Mesenteric fat pad (tissue), 1 donor: ENCODE results near the gene DNAJC1. TPM values are rescaled to one million over a fixed set of nuclear protein-coding genes. Genes with fewer than 3 reads are reported as not detected.

ENCODE experiments used
- DNase-seq: peaks from one replicate; pipeline ENCODE4 v3.0.0-alpha.2; 2020; ENCODE audit warnings: low spot score
- total RNA-seq: library from RNA; stranded (reverse); fragmentation: NEBNext Ultra II Directional; extraction: Animal tissue kit (Norgen Biotek cat#: 25700); gene quantifications from one replicate; pipeline ENCODE4 v1.2.1, GENCODE V29; 2021
- donor health status: DM: yes; HTN: yes; CAD: no.

DNAJC1 gene
- total RNA-seq, 1 donor from 2014 or later: 28.2 TPM

DNA sequence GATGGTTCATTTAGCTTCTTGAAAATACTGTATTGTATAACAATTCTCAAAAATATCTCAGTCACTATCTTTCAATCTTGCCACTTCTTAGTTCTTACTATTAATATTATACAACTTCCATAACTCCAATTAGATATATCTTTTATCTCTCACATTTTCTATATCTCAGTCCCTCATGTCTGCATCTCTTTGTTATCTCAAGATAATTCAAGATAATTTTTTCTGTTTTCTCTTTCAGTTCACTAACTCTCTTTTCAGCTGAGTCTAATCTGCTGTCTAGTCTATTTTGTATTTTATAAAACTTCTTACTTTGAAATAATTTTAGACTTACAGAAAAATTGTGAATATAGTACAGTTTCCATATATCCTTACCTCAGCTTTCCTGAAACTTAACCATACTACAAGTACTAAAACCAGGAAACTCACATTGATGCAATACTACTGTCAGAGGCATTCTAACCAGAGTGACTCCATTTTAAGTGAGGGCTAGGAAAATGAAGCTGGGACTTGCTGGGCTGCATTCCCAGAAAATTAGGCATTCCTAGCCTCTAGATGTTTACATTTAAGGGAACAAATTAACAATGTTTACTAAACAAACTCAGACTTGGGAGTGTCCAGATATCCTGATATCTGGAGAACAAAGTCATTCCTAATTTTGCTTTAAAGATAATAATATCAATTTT lies 38.4 kb downstream of the DNAJC1 start:
- DNase-seq: no peak

DNA sequence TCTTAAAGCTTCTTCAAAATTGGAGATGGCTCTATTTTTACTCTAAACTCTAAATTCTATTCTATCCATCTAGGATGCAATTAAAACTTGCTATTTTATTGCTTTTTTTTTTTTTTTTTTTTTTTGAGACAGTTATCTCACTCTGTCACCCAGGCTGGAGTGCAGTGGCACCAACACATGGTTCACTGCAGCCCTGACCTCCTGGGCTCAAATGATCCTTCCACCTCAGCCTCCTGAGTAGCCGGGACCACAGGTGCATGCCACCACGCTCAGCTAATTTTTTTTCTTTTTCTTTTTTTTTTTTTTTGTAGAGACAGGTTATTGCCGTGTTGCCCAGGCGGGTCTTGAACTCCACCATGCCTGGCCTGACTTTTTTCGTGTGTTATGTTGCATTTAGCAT lies 41.2 kb downstream of the DNAJC1 start:
- no peak for DNase-seq

DNA sequence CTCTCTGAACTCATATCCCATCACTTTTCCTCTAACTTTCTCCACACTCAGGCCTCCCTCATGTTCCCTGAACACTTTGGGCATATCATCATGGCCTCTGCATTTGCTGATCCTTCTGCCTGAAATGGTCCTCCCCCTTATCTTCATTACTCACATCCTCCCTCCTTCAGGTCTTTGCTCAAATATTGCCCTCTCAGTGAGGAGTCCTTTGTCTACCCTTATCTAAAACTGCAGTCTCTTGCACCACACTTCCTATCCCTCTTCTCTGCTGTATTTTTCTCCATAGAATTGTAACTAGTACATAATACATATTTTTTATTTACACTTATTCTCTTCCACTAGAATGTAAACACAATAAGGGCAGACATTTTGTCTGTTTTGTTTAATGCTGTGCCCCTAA lies 41.7 kb downstream of the DNAJC1 start:
- no peak for DNase-seq

DNA sequence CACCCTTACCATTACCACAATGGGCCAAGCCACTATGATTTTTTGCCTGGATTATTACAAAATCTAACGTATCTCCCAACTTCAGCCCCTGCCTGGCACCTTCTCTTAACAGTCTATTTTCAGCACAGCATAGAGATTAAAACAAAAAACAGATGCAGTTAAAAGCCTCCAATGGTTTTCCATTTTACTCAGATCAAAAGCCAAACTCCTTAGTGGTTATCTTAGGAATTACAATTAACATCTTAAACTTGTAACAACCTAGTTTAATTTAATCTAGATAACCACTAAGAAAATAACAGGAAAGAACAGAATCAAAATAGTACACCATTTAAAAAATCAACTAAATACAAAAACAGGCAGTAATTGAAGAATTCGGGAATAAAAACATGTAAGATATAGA lies 43.5 kb downstream of the DNAJC1 start:
- no peak for DNase-seq

DNA sequence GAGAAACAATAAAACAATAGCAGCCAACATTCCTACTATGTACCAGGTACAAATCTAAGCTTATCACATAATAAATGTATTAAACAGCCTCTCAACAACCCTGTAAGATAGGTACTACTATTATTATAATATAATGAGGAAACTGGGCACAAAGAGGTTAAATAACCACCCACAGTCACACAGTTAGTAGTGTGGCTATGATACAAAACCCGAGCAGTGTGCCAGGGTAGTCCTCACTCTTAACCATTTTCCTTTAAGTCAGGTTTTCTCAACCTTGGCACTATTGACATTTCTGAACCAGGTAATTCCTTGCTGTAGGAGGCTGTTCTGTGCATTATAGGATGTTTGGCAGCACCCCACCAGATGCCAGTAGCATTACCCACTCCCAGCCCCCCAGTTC lies 48.8 kb downstream of the DNAJC1 start:
- no peak for DNase-seq

DNA sequence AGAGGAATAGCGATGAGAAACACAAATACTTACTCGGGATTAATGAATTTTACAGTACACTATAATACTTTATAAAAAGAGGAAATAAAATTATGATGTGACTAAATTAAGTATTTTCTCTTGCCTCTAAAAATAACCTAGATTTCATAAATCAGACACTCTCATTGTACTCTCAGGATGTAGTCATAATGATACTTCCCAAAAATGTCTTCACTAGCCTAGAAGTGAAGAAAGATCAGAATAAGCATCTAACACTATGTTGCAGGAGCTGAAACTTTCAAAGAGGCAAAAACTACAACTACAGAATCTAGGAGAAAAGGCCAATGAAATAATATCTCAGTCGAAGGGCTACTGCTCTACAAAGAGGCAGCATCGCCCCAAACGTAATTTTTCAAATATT lies 49.4 kb downstream of the DNAJC1 start:
- DNase-seq: no peak

DNA sequence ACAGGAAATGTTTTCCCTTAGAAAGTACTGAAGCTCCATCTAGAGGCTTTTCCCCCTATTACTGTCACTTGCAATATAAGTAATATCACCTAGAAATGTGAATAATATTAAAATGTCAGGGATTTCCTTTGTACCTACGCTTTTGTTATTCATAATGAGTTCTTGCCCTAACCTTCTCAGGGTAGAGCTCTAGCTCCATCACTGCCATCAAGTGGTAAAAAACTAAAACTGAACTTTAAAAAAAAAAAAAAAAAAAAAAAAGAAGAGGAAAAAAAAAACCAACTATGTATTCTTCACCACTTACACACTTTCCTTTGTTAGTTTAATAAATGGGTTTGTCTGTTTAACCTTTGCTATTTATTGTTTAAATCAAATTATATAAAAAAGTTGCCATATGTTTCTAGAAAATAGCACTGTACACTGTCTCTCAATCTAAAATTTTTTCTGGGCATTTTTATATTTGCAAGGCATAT lies 49.9 kb downstream of the DNAJC1 start:
- DNase-seq: no peak

DNA sequence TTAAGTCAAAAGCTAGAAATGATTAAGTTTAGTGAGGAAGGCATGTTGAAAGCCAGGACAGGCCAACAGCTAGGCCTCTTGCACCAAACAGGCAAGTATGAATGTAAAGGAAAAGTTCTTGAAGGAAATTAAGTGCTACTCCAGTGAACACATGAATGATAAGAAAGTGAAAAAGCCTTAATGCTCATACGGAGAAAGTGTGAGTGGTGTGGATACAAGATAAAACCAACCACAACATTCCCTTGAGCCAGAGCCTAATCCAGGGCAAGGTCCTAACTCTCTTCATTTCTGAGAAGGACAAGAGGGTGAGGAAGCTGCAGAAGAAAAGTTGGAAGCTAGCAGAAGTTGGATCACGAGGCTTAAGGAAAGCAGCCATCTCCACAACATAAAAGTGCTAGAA lies 53.0 kb downstream of the DNAJC1 start:
- no peak for DNase-seq

DNA sequence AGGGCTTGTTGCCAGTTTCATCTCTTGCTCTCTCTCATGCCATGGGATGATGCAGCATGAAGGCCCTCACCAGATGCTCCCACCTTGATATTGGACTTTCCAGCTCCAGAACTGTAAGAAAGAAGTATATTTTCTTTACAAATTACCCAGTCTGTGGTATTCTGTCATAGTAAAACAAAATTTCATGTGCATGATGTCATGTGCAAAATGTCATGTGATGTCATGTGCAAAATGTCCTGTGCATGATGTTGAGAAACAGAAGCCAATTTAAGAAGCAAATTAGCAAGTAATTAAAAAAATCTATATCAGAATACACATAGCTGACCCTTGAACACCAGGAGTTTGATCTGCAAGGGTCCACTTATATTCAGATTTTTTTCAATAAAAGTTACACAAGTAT lies 56.6 kb downstream of the DNAJC1 start:
- no peak for DNase-seq

DNA sequence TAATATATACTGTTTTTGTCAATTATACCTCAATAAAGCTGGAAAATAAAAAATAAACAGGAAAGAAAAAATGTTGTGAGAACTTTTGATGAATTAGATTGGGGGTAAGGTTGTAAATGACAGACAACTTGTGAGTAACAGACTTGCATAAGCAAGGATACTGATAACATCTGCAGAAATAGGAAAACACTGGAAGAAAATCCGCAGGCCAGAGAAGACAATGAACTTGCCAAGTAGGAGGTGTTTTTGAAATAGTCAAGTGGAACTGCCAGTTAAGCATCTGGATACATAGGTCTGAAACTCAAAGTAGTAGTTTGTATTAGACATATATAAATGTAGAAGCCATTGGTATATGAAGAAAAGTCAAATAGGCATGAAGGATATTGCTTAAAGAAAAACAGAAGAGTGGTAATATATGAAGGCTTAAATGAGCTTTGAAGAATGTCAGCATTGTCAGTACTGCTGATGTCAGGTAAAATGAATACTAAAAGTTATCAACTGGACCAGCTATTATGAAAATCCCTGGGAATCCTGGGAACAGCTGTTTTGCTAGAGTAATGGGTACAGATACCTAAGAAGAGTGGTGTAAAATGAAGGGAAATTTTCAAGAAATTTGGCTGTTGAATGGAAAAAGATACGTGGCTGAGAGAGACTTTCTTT lies 58.7 kb downstream of the DNAJC1 start:
- no peak for DNase-seq

DNA sequence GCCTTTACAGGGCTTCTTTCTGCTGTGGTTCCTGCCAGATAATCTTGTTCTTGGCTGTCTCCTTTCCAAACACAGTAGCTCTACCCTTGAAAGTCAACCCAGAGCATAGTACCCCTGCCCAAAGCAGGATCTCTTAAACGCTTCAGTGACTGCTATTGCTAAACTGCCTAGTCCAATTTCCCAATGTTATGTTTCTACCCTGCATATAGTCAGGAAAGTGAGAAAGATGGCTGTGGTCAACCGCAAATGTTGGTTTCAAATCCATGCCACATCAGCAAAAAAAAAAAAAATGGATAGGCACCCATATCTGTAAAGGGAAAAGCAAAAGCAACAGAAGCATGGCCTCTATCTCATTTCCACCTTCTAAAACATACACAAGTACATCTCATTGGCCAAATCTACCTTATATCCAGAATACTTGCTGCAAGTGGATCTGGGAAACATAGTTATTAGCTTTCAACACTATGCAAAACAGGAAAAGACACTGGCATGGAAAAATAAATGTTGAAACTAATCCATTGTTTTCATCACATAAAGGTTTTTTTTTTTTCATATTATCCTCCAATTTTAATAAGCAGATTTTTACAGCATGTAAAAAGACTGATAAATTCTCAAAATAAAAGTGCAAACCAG lies 59.8 kb downstream of the DNAJC1 start:
- no peak for DNase-seq

DNA sequence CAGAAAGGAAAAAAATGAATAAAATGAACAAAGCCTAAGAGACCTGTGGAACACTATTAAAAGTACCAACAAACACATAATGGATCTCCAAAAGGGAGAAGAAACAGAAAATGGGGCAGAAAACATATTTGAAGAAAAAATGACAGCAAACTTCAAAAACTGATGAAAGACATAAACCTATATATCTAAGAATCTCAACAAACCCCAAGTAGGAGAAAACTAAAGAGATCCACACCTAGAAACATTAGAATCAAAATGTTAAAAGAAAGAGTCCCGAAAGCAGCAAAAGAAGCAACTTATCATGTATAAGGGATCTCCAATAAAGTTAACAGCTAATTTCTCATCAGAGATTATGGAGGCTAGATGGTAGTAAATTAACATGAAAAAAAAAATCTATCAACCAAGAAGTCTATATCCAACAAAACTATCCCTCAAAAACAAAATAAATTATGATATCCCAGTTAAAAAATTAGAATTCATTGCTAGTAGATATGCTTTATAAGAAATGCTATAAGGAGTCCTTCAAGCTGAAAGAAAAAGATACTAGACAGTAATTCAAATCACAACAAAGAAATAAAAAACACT lies 68.0 kb downstream of the DNAJC1 start:
- no peak for DNase-seq

DNA sequence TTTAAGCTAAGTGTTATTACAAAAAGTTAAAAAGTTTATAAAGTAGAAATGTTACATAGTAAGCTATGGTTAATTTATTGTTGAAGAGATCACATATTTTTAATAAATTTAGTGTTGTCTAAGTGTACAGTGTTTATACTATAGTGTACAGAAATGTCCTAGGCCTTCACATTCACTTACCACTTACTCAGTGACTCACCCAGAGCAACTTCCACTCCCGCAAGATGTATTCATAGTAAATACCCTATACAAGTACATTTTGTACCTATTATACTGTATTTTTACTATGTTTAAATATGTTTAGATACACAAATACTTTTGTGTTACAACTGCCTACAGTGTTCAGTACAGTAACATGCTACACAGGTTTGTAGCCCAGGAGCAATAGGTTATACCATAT lies 69.2 kb downstream of the DNAJC1 start:
- no peak for DNase-seq

DNA sequence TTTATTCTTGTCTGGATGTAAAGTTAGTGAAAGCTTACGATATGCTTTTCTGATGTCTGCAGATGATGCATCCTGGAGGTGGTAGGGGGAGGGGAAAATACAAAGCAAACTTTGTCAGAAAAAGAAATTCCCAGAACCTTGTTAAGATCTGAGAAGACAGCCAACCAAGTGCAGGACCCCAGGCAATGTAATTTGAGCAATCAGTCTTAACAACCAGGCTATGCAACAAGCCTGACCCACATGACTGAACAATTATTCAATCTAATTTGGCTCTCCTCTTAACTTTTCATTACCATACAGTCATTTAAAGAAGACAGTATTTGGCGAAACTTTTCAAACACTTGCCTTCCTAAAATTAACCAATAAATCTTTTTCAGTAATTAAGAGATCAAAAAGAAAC lies 74.5 kb downstream of the DNAJC1 start:
- DNase-seq: no peak

DNA sequence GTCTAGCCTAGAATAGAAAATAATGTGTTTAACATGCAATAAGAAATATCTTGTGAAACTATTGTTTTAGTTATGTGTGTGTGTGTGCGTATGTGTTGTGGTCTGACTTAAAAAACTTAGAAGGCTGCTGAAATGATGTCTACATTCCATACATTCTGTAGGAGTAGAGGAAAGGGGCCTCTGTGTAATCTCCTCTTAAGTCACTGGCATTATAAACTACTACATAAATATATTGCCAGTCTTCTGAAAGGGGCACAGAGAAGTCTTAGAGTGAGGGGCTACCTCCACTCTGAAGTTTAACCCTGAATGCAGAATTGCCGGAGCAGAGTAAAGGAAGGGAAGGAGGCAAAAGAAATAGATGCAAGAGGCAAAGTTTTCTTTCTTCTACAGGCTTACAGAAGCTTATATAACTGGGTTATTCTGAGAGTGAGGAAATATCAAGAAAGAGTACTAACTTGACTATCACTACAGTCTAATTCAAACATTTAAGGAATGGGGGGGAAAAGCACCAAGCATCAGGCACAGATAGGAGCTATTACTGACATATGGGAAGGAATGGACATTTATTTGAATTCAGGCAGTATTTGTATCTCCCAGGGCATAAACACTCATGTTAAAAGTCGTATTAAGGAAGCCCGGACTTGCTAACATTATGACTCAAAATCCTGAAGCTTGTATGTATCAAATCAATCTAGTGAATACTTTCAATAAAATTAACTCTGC lies 75.7 kb downstream of the DNAJC1 start:
- no peak for DNase-seq

DNA sequence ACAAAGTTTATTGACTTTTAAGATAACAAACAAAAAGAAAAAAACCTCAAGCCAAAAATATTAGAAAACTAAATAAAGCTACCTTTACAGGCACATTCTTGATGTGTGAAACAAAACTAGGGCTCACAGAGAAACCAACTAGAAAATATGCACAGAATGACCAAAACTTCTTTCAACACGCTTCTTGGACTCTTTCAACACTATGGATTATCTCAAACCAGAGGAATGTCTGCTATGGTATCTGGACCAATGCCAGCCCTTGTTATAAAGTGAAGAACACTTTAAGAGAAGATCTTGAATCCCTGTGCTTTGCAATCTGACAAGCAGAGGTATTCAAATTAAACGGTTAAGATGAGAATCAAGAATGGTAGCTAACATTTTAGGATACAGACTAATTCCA lies 76.6 kb downstream of the DNAJC1 start:
- DNase-seq: no peak

DNA sequence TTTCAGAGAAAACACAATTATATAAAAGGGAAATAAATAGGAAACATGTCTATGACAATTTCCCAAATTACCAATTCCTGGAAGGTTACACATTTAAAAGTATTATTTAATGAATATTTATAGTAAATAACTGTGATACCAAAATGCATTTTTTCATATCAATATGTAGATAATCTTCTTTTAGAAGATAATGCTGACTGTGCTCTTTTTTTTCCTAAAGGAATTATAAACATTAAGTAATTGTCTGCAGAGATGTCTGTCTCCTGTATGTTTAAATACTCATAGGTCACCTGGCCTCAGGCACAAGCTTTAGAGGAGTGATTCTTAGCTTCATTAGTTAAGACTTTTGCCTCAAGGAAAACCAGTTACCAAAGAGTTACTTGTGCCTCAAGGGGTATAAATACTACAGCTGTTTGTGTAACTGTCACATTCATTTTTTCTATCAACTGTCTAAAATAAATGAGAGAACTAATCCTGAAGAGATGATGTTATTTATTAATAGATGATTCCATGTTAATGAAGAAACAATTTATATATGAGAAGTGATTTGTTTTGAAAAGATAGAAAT lies 77.1 kb downstream of the DNAJC1 start:
- DNase-seq: no peak

DNA sequence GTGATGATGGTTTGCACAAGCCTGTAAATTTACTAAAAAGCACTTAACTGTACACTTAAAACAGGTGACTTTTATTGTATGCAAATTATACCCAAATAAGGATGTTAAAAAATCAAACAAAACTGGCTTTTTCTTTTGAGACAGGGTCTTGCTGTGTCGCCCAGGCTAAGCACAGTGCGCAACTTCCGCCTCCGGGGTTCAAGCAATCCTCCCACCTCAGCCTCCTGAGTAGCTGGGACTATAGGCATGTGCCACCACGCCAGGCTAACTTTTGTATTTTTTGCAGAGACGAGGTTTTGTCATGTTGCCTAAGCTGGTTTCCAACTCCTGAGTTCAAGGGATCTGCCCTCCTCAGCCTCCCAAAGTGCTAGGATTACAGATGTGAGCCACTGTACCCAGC lies 77.7 kb downstream of the DNAJC1 start:
- no peak for DNase-seq

DNA sequence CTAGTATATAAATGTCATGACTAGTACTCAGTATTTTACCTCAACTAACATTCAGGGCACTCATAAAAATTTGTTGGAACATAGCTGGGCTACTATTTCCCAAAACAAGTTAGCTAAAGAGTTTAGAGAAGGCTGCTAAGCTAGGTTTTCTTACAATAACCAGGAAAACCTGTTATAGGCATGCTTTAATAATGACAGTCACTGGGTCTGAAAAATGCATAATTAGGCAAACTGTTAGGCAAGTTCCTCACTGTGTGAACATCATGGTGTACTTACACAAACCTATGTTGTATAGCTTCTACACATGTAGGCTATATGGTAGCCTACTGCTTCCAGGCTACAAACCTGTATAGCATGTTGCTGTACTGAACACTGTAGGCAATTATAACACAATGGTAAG lies 79.0 kb downstream of the DNAJC1 start:
- no peak for DNase-seq

DNA sequence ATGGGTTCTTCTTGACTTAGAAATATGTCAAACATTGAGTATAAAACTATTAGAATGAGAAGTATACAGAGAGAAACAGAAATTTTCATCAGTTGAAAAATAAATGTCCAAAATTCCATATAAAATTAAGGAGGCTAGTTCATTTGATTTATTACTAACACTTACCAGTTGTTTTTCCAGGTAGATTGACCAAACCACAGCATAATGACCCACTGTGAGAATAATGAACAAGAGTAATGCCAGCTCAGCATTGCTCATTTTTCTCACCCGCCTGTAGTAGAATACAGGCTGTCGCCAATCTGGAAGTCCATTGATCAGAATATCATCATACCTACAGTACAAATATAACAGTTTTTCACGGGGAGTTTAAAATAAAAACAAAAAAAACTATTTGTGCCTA lies 82.9 kb downstream of the DNAJC1 start:
- no peak for DNase-seq

DNA sequence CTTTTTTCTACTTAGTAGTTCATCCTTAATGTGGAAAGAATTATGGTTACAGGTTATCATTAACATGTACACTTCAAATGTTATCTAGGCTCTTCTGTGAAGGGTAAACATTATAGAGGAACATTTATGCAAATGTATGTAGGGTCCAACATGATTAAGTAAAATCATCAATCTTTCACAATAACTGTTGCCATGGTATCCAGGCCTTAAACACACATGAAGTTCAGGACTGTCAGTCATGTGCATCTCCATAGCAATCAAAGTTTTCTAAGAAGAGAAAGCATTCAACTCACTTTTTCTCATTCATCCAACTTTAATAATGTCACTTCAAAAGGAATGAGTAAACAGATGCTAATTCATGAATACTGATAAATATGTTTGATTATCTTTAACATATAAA lies 83.6 kb downstream of the DNAJC1 start:
- no peak for DNase-seq
